HEK293 (cell line): Measurements from ENCODE around the gene PIK3C2B.

Source experiments
- CTCF ChIP-seq: fragments of 450-650 bp; formaldehyde crosslinking; IDR thresholded peaks from 2 replicates; pipeline ENCODE4 v1.5.1; 2016; ENCODE audit warnings: missing biosample characterization, missing genetic modification characterization
- ZNF433 ChIP-seq: fragments of 450-650 bp; formaldehyde crosslinking; IDR thresholded peaks from 2 replicates; pipeline ENCODE4 v1.5.1; 2016; ENCODE audit warnings: missing biosample characterization, missing genetic modification characterization, low read depth

GRCh38 chr1:204454476-204454875 lies 40.1 kb downstream of the PIK3C2B start:
- no peak for TF ChIP-seq ZNF433
- TF ChIP-seq CTCF (tag by site-specific recombination): no peak
